ENCODE results near the gene DNAJC18.

DNAJC18 gene

GRCh38 chr5:139401546-139401945 lies 37.8 kb downstream of the DNAJC18 start:
- no peak for DNase-seq (ENCODE audit: low read depth in 2 of 2)
- no peak for TF ChIP-seq CTCF (IDR thresholded peaks at IDR 0.05; ENCODE audit: low read depth, low read length)

GRCh38 chr5:139399501-139400121 lies 39.7 kb downstream of the DNAJC18 start:
- no peak for DNase-seq (ENCODE audit: low read depth in 2 of 2)
- no peak overlapping the region for H3K4me3 ChIP-seq (replicated peaks in 1 of 2; ENCODE audit: low read depth in 2 of 2, low read length in 2 of 2)
- no peak for TF ChIP-seq CTCF (IDR thresholded peaks at IDR 0.05; ENCODE audit: low read depth, low read length)

More at GRCh38 chr5:139401546-139401945, 37.8 kb downstream of the DNAJC18 start:
- H3K4me3 ChIP-seq (replicated peaks in 1 of 2; ENCODE audit: low read depth in 2 of 2, low read length in 2 of 2): no peak overlapping the region

GRCh38 chr5:139397921-139398320 lies 41.4 kb downstream of the DNAJC18 start:
- TF ChIP-seq CTCF (IDR thresholded peaks at IDR 0.05; ENCODE audit: low read depth, low read length): no peak
- DNase-seq (ENCODE audit: low read depth in 2 of 2): peak in 1 of 2 donors; percentile 29
- H3K4me3 ChIP-seq (replicated peaks in 1 of 2; ENCODE audit: low read depth in 2 of 2, low read length in 2 of 2): no peak overlapping the region

- H3K4me3 ChIP-seq (replicated peaks in 1 of 2; ENCODE audit: low read depth in 2 of 2, low read length in 2 of 2): no peak overlapping the region
- DNase-seq (ENCODE audit: low read depth in 2 of 2): no peak
- TF ChIP-seq CTCF (IDR thresholded peaks at IDR 0.05; ENCODE audit: low read depth, low read length): no peak
These were observed 42.6 kb downstream of the DNAJC18 start for GRCh38 chr5:139396691-139397090.

GRCh38 chr5:139395844-139396640 lies 43.3 kb downstream of the DNAJC18 start:
- H3K4me3 ChIP-seq (replicated peaks in 1 of 2; ENCODE audit: low read depth in 2 of 2, low read length in 2 of 2): no peak overlapping the region
- DNase-seq (ENCODE audit: low read depth in 2 of 2): peak in 1 of 2 donors; percentile 36

More at GRCh38 chr5:139395844-139396640, 43.3 kb downstream of the DNAJC18 start:
- no peak for TF ChIP-seq CTCF (IDR thresholded peaks at IDR 0.05; ENCODE audit: low read depth, low read length)
